HL-60 (cell line): ENCODE data around the gene TBC1D23.

ENCODE experiments used
- CTCF ChIP-seq: IDR thresholded peaks from one replicate; pipeline ENCODE4 v1.5.1; 2011; ENCODE audit warnings: low read length, control low read depth, inconsistent platforms; ENCODE audit not compliant: insufficient read depth
- GABPA ChIP-seq: IDR thresholded peaks from 2 replicates; pipeline ENCODE4 v1.6.1; 2012; ENCODE audit warnings: low read depth
- POLR2AphosphoS5 ChIP-seq: IDR thresholded peaks from 2 replicates; pipeline ENCODE4 v1.6.1; 2012; ENCODE audit warnings: low read depth
- REST ChIP-seq: IDR thresholded peaks from 2 replicates; pipeline ENCODE4 v1.6.1; 2012; ENCODE audit warnings: low read depth; ENCODE audit not compliant: insufficient replicate concordance
- SPI1 ChIP-seq: IDR thresholded peaks from 2 replicates; pipeline ENCODE4 v1.6.1; 2012; ENCODE audit warnings: low read depth, mild to moderate bottlenecking, borderline replicate concordance

GRCh38 chr3:100256731-100257151 is 4.1 kb upstream of the TBC1D23 start:
- TF ChIP-seq CTCF (no peak), REST (no peak), POLR2AphosphoS5 (no peak), GABPA (no peak), SPI1 (no peak)
